IMR-90 (cell line): ENCODE results near the gene GNL3L. TPM values are rescaled to one million over a fixed set of nuclear protein-coding genes. Genes with fewer than 3 reads are reported as not detected.

ENCODE experiments used
- ATAC-seq: fragments of 200-7000 bp; cut with Tn5 transposase; 2 replicates; pipeline ENCODE4 v1.9.1; 2020; ENCODE audit warnings: low read depth, mild to moderate bottlenecking, moderate library complexity
- BruUV-seq: library from RNA; stranded (reverse); fragments of 400-500 nt; replicated peaks from 2 replicates; lab custom pipeline; 2021; lab: Mats Ljungman, UMichigan
- CTCF ChIA-PET: fragments of 300-600 bp; formaldehyde crosslinking; extraction: SDS; loops from one replicate; lab custom pipeline; 2021; ENCODE audit warnings: antibody characterized with exemption; lab: Yijun Ruan, JAX
- POLR2A ChIA-PET: fragments of 300-600 bp; sonication (Branson Sonifier 250); formaldehyde crosslinking; loops from one replicate; lab custom pipeline; 2022; ENCODE audit warnings: antibody characterized with exemption; ENCODE audit not compliant: unreplicated experiment; lab: Charles Lee
- DNase-seq: peaks from one replicate; pipeline ENCODE4 v3.0.0; 2013
- H2AFZ ChIP-seq: replicated peaks from 2 replicates; pipeline ENCODE3; 2013; ENCODE audit warnings: low read length, mild to moderate bottlenecking; ENCODE audit not compliant: poor library complexity
- H2AK5ac ChIP-seq: 2 replicates; pipeline ENCODE4 v1.6.1; 2013; ENCODE audit warnings: low read depth, low read length, inconsistent platforms
- H2AK9ac ChIP-seq: replicated peaks from 2 replicates; pipeline ENCODE3; 2013; ENCODE audit warnings: mild to moderate bottlenecking, low read depth, low read length, moderate library complexity; ENCODE audit not compliant: poor library complexity
- H2BK120ac ChIP-seq: 2 replicates; pipeline ENCODE4 v1.6.1; 2013; ENCODE audit warnings: low read depth, low read length, inconsistent platforms
- H2BK15ac ChIP-seq: 3 replicates; pipeline ENCODE4 v1.6.1; 2013; ENCODE audit warnings: low read depth, low read length, inconsistent platforms
- H2BK20ac ChIP-seq: 2 replicates; pipeline ENCODE4 v1.6.1; 2013; ENCODE audit warnings: low read depth, mild to moderate bottlenecking, inconsistent platforms, low read length, moderate library complexity
- H2BK5ac ChIP-seq: 2 replicates; pipeline ENCODE4 v1.6.1; 2013; ENCODE audit warnings: mild to moderate bottlenecking, low read depth, low read length, inconsistent platforms; ENCODE audit not compliant: poor library complexity, severe bottlenecking
- H3K14ac ChIP-seq: replicated peaks from 2 replicates; pipeline ENCODE4 v1.6.1; 2013; ENCODE audit warnings: low read depth, low read length, inconsistent platforms
- H3K18ac ChIP-seq: 2 replicates; pipeline ENCODE4 v1.6.1; 2013; ENCODE audit warnings: low read depth, low read length, control low read depth
- H3K23ac ChIP-seq: 2 replicates; pipeline ENCODE4 v1.6.1; 2013; ENCODE audit warnings: low read depth, low read length, inconsistent platforms
- H3K27ac ChIP-seq: 2 replicates; pipeline ENCODE4 v1.5.1; 2013; ENCODE audit warnings: mild to moderate bottlenecking, control low read depth, low read length; ENCODE audit not compliant: insufficient read depth
- H3K27me3 ChIP-seq: 2 replicates; pipeline ENCODE4 v1.6.1; 2013; ENCODE audit warnings: low read length; ENCODE audit not compliant: control insufficient read depth, insufficient read depth
- H3K36me3 ChIP-seq: 2 replicates; pipeline ENCODE4 v1.6.1; 2013; ENCODE audit warnings: low read length, mixed read lengths; ENCODE audit not compliant: control insufficient read depth, insufficient read depth
- H3K4ac ChIP-seq: 2 replicates; pipeline ENCODE4 v1.6.1; 2013; ENCODE audit warnings: low read depth, low read length, inconsistent platforms
- H3K4me1 ChIP-seq: 2 replicates; pipeline ENCODE4 v1.6.1; 2013; ENCODE audit warnings: low read length, mixed read lengths; ENCODE audit not compliant: control insufficient read depth, insufficient read depth
- H3K4me2 ChIP-seq: 2 replicates; pipeline ENCODE4 v1.6.1; 2013; ENCODE audit warnings: low read depth, mild to moderate bottlenecking, control low read depth, low read length, moderate library complexity
- H3K4me3 ChIP-seq: 2 replicates; pipeline ENCODE4 v1.5.1; 2013; ENCODE audit warnings: low read depth, mild to moderate bottlenecking, control low read depth, low read length, moderate library complexity; ENCODE audit not compliant: insufficient read depth
- H3K56ac ChIP-seq: 2 replicates; pipeline ENCODE4 v1.6.1; 2013; ENCODE audit warnings: low read length, inconsistent platforms; ENCODE audit not compliant: insufficient read depth; ENCODE audit errors: extremely low read depth
- H3K79me1 ChIP-seq, 2 experiments: 2 replicates each; pipeline ENCODE4 v1.6.1; 2013; ENCODE audit warnings: low read length in 2 of 2, inconsistent platforms in 1 of 2, low read depth in 1 of 2
- H3K9ac ChIP-seq: 2 replicates; pipeline ENCODE4 v1.6.1; 2013; ENCODE audit warnings: low read depth, low read length, control low read depth
- H3K9me1 ChIP-seq: 2 replicates; pipeline ENCODE4 v1.6.1; 2013; ENCODE audit warnings: low read length, inconsistent platforms; ENCODE audit not compliant: insufficient read depth
- H3K9me3 ChIP-seq: 2 replicates; pipeline ENCODE4 v1.6.1; 2013; ENCODE audit warnings: low read length; ENCODE audit not compliant: control insufficient read depth, insufficient read depth
- H4K20me1 ChIP-seq: 2 replicates; pipeline ENCODE4 v1.6.1; 2013; ENCODE audit warnings: low read length, inconsistent platforms; ENCODE audit not compliant: insufficient read depth
- H4K5ac ChIP-seq: 2 replicates; pipeline ENCODE4 v1.6.1; 2013; ENCODE audit warnings: mild to moderate bottlenecking, low read depth, low read length, control low read depth
- H4K8ac ChIP-seq, 2 experiments: 2 replicates each; pipeline ENCODE4 v1.6.1; 2013; ENCODE audit warnings: low read depth in 2 of 2, low read length in 2 of 2, control low read depth in 1 of 2, inconsistent platforms in 1 of 2
- H4K91ac ChIP-seq: 2 replicates; pipeline ENCODE4 v1.6.1; 2013; ENCODE audit warnings: low read depth, low read length, inconsistent platforms; ENCODE audit not compliant: insufficient read depth
- BHLHE40 ChIP-seq: fragments of 150-350 bp; IDR thresholded peaks from 2 replicates; pipeline ENCODE4 v1.6.1; 2016; ENCODE audit warnings: mild to moderate bottlenecking, low read depth, low read length
- CEBPB ChIP-seq: IDR thresholded peaks from 2 replicates; pipeline ENCODE4 v1.6.1; 2012; ENCODE audit warnings: low read depth, low read length, improper control_type of control experiment
- CHD1 ChIP-seq: IDR thresholded peaks from 2 replicates; pipeline ENCODE4 v1.6.1; 2012; ENCODE audit warnings: low read depth, low read length, improper control_type of control experiment
- CTCF ChIP-seq: conservative IDR thresholded peaks from 2 replicates; pipeline ENCODE4 v1.5.1; 2012; ENCODE audit warnings: mild to moderate bottlenecking, low read depth, low read length, improper control_type of control experiment
- MAFK ChIP-seq: IDR thresholded peaks from 2 replicates; pipeline ENCODE4 v1.6.1; 2012; ENCODE audit warnings: low read depth, low read length, improper control_type of control experiment
- MAZ ChIP-seq: IDR thresholded peaks from 2 replicates; pipeline ENCODE4 v1.6.1; 2012; ENCODE audit warnings: low read depth, mild to moderate bottlenecking, low read length, improper control_type of control experiment, moderate library complexity, borderline replicate concordance
- MXI1 ChIP-seq: IDR thresholded peaks from 2 replicates; pipeline ENCODE4 v1.6.1; 2012; ENCODE audit warnings: low read depth, mild to moderate bottlenecking, low read length, moderate library complexity, borderline replicate concordance
- NFE2L2 ChIP-seq: fragments of 150-350 bp; IDR thresholded peaks from 2 replicates; pipeline ENCODE4 v1.6.1; 2016; ENCODE audit warnings: low read depth, mild to moderate bottlenecking, low read length
- POLR2A ChIP-seq: IDR thresholded peaks from 2 replicates; pipeline ENCODE4 v1.6.1; 2012; ENCODE audit warnings: mild to moderate bottlenecking, low read depth, low read length
- RAD21 ChIP-seq: IDR thresholded peaks from 2 replicates; pipeline ENCODE4 v1.6.1; 2012; ENCODE audit warnings: low read length, improper control_type of control experiment
- RCOR1 ChIP-seq: IDR thresholded peaks from 2 replicates; pipeline ENCODE4 v1.6.1; 2012; ENCODE audit warnings: mild to moderate bottlenecking, low read length, improper control_type of control experiment; ENCODE audit not compliant: insufficient replicate concordance
- RFX5 ChIP-seq: IDR thresholded peaks from 2 replicates; pipeline ENCODE4 v1.8.0; 2012; ENCODE audit warnings: low read depth, mild to moderate bottlenecking, low read length, moderate library complexity
- SMC3 ChIP-seq: fragments of 150-350 bp; IDR thresholded peaks from 2 replicates; pipeline ENCODE4 v1.6.1; 2016; ENCODE audit warnings: low read depth, mild to moderate bottlenecking, antibody characterized with exemption, low read length, moderate library complexity
- USF2 ChIP-seq: fragments of 150-350 bp; IDR thresholded peaks from 2 replicates; pipeline ENCODE4 v1.6.1; 2017; ENCODE audit warnings: mild to moderate bottlenecking, antibody characterized with exemption, low read length, low read depth
- WGBS, 2 experiments: methylation state at CpG; one replicate each; pipeline versions ENCODE4 v1.1.5 to v1.1.7; 2013; ENCODE audit warnings: missing lambda C conversion rate in 2 of 2; ENCODE audit not compliant: insufficient read length in 1 of 2; ENCODE audit errors: extremely low coverage in 2 of 2; 5-methylcytosine and 5-hydroxymethylcytosine counted together
- dilution Hi-C: fragments of 300-500 bp; cut with HindIII; formaldehyde crosslinking; loops from one replicate; pipeline ENCODE4 v1.14.3; 2018; ENCODE audit warnings: low sequenced_read_pairs; ENCODE audit not compliant: unreplicated experiment
- in situ Hi-C: fragments of 300-500 bp; cut with MboI; formaldehyde crosslinking; loops from 3 replicates; pipeline ENCODE4 v1.14.3; 2019; ENCODE audit warnings: low sequenced_read_pairs, inconsistent platforms, mixed read lengths
- intact Hi-C: fragments of 100-400 bp; cut with micrococcal nuclease; formaldehyde crosslinking; loops from 2 replicates; pipeline ENCODE4 v1.10.0; 2022
- polyA plus RNA-seq, 3 experiments: library from polyadenylated mRNA; depleted of rRNA; stranded (reverse); fragments of >200 nt; gene quantifications; 2 replicates each; pipeline ENCODE4 v1.2.3, GENCODE V29; 2012; ENCODE audit warnings: low replicate concordance in 1 of 3
- total RNA-seq: library from RNA; depleted of rRNA; stranded (reverse); fragments of >200 nt; gene quantifications from 2 replicates; pipeline ENCODE4 v1.2.3, GENCODE V29; 2012

Gene GNL3L
- total and polyA plus RNA-seq, 2 of the 4 experiments (the other 2 are of a cell fraction) = 16.5 to 48.8 TPM

GRCh38 chrX:54482839-54483593 lies 47.0 kb upstream of the GNL3L start (continued):
- TF ChIP-seq MAZ = no peak

- no peak for ATAC-seq
- 62% methylated on average over 9 of the region's 9 CpGs; no CpG with 5 or more reads in 1 of the 2 experiments for WGBS, 2 experiments
- no peak overlapping the region for H3K27ac ChIP-seq
- no peak for TF ChIP-seq RFX5
- no peak for TF ChIP-seq CTCF
- TF ChIP-seq NFE2L2 = no peak
- no peak for TF ChIP-seq RCOR1
- TF ChIP-seq BHLHE40 = no peak
- TF ChIP-seq CHD1 = no peak
- TF ChIP-seq SMC3 = no peak
- TF ChIP-seq RAD21 = no peak
- TF ChIP-seq MAZ = no peak
- no peak for TF ChIP-seq CEBPB
- TF ChIP-seq MXI1 = no peak
- no peak for TF ChIP-seq MAFK
- no peak for TF ChIP-seq USF2
- no peak for TF ChIP-seq POLR2A
Observed at GRCh38 chrX:54483946-54484345, 46.1 kb upstream of the GNL3L start.

More at GRCh38 chrX:54483946-54484345, 46.1 kb upstream of the GNL3L start:
- POLR2A ChIA-PET = no interaction called here
- CTCF ChIA-PET = interaction anchor here (0.5 kb wide), 1 partner anchor 110 kb away, joined by 3 read pairs; no protein-coding TSS in a partner anchor
- H3K27me3 ChIP-seq = no peaks in the 10 kb centered on the region
- BruUV-seq = no TSS peak
- H2BK15ac ChIP-seq = no peak overlapping the region
- H3K18ac ChIP-seq = no peak overlapping the region
- peak overlapping the region; percentile 61 for H3K4ac ChIP-seq
- H3K36me3 ChIP-seq = no peaks in the 10 kb centered on the region
- no peak for DNase-seq
- H2BK5ac ChIP-seq = no peak overlapping the region
- H3K56ac ChIP-seq = no peak overlapping the region
- peaks cover 11 to 37% of the 10 kb centered on the region in 2 experiments for H3K79me1 ChIP-seq
- peaks cover 13% of the 10 kb centered on the region; the same call in 1 of the 2 replicates for H3K9me1 ChIP-seq
- peaks cover 21% of the 10 kb centered on the region for H3K4me1 ChIP-seq
- no peak overlapping the region for H3K23ac ChIP-seq
- no peak overlapping the region for H2BK120ac ChIP-seq
- H3K4me3 ChIP-seq = no peak overlapping the region
- no peaks in the 10 kb centered on the region for H3K9me3 ChIP-seq
- intact Hi-C loops = no loop called here
- H2AK5ac ChIP-seq = peak overlapping the region; percentile 59
- H2AK9ac ChIP-seq = peak overlapping the region; percentile 85
- H3K9ac ChIP-seq = no peak overlapping the region
- H4K20me1 ChIP-seq = no peaks in the 10 kb centered on the region
- peak overlapping the region; percentile 25; the same call in 1 of the 2 replicates for H4K5ac ChIP-seq
- in situ Hi-C loops = no loop called here
- dilution Hi-C loops = no loop called here
- H2BK20ac ChIP-seq = no peak overlapping the region
- H3K4me2 ChIP-seq = no peak overlapping the region
- H4K91ac ChIP-seq = no peak overlapping the region
- H4K8ac ChIP-seq = peak overlapping the region; percentile 86 to 93; a peak in 2 of 4 replicates
- H3K14ac ChIP-seq = 0 out of 2 replicates have a peak overlapping the region, but pooled peaks have one; percentile 32
- H2AFZ ChIP-seq = peak overlapping the region; percentile 64
